K562 (cell line): Measurements from ENCODE around the gene BMPER. TPM values are rescaled to one million over a fixed set of nuclear protein-coding genes. Genes with fewer than 3 reads are reported as not detected.

Experiments used
- ATAC-seq: fragments of 200-7000 bp; cut with Tn5 transposase; 3 replicates; pipeline ENCODE4 v1.9.1; 2020; ENCODE audit warnings: moderate library complexity
- BruUV-seq: library from RNA; stranded (reverse); fragments of 400-500 nt; replicated peaks from 2 replicates; lab custom pipeline; 2021; lab: Mats Ljungman, UMichigan
- CTCF ChIA-PET: fragments of 300-600 bp; formaldehyde crosslinking; extraction: SDS; loops from one replicate; lab custom pipeline; 2021; ENCODE audit warnings: low intra/inter-chr PET ratio; lab: Yijun Ruan, JAX
- POLR2A ChIA-PET: fragments of 300-600, 350-650 bp; sonication (Branson Sonifier 250); formaldehyde crosslinking; extraction: SDS; loops from one replicate; lab custom pipeline; 2021; ENCODE audit warnings: antibody characterized with exemption, inconsistent platforms; lab: Yijun Ruan, JAX
- DNase-seq, 4 experiments: peaks; one replicate each; pipeline versions ENCODE4 v3.0.0 to v3.0.0-alpha.2; 2011 to 2018; ENCODE audit warnings: low spot score in 3 of 4, mixed read lengths in 3 of 4; ENCODE audit errors: extremely low read depth in 1 of 4
- FAIRE-seq: peaks from 2 replicates; lab custom pipeline; 2011; peaks lifted over from hg19 to GRCh38; lab: Jason Lieb, UNC
- H2AFZ ChIP-seq: 2 replicates; pipeline ENCODE4 v1.6.0; 2011; ENCODE audit warnings: low read depth, low read length, control low read depth, inconsistent platforms
- H3K27ac ChIP-seq: fragments of 200-600 bp; 3 replicates; pipeline ENCODE4 v1.8.0; 2011; ENCODE audit warnings: low read depth, mild to moderate bottlenecking, control low read depth, inconsistent platforms, low read length, moderate library complexity, mixed read lengths; ENCODE audit errors: extremely low read depth
- H3K27me3 ChIP-seq, 2 experiments: fragments of 300-600 bp in 1 of 2; 2 replicates in 1 of 2; 3 replicates in 1 of 2; pipeline versions ENCODE4 v1.6.0 to v1.8.0; 2011; ENCODE audit warnings: inconsistent platforms in 2 of 2, low read length in 2 of 2, mild to moderate bottlenecking in 1 of 2, mixed read lengths in 1 of 2, moderate library complexity in 1 of 2; ENCODE audit not compliant: control insufficient read depth in 2 of 2, insufficient read depth in 2 of 2
- H3K36me3 ChIP-seq: fragments of 300-600 bp; 3 replicates; pipeline ENCODE4 v1.8.0; 2011; ENCODE audit warnings: mild to moderate bottlenecking, low read length, inconsistent platforms; ENCODE audit not compliant: control insufficient read depth, insufficient read depth
- H3K4me1 ChIP-seq, 2 experiments: fragments of 200-600 bp in 1 of 2; replicated peaks in 1 of 2; 2 replicates in 1 of 2; 3 replicates in 1 of 2; pipeline versions ENCODE4 v1.5.1 to v1.8.0; 2011; ENCODE audit warnings: inconsistent platforms in 2 of 2, low read length in 2 of 2, mild to moderate bottlenecking in 1 of 2, mixed read lengths in 1 of 2, moderate library complexity in 1 of 2; ENCODE audit not compliant: control insufficient read depth in 2 of 2, insufficient read depth in 2 of 2
- H3K4me2 ChIP-seq: 2 replicates; pipeline ENCODE4 v1.6.1; 2011; ENCODE audit warnings: low read length, control low read depth, inconsistent platforms, mixed read lengths; ENCODE audit not compliant: insufficient read depth
- H3K4me3 ChIP-seq: fragments of 200-600 bp; sonication (generic), shearing (Covaris generic); 2 replicates; pipeline ENCODE4 v1.5.1; 2016; ENCODE audit warnings: control low read depth, inconsistent platforms
- H3K79me2 ChIP-seq: fragments of 200-600 bp; 3 replicates; pipeline ENCODE4 v1.8.0; 2011; ENCODE audit warnings: low read length, inconsistent platforms; ENCODE audit not compliant: control insufficient read depth, insufficient read depth
- H3K9ac ChIP-seq, 2 experiments: 2 replicates each; pipeline versions ENCODE4 v1.6.0 to v1.6.1; 2011; ENCODE audit warnings: low read depth in 2 of 2, low read length in 2 of 2, control low read depth in 1 of 2, inconsistent platforms in 1 of 2, mild to moderate bottlenecking in 1 of 2, mixed read lengths in 1 of 2; ENCODE audit not compliant: insufficient read depth in 1 of 2
- H3K9me1 ChIP-seq: one replicate; pipeline ENCODE4 v1.6.0; 2011; ENCODE audit warnings: inconsistent platforms, mild to moderate bottlenecking, low read length, moderate library complexity; ENCODE audit not compliant: control insufficient read depth, insufficient read depth
- H3K9me3 ChIP-seq: replicated peaks from 2 replicates; pipeline ENCODE4 v1.5.1; 2011; ENCODE audit warnings: low read depth, low read length, inconsistent platforms; ENCODE audit not compliant: control insufficient read depth, insufficient read depth
- H4K20me1 ChIP-seq: replicated peaks from 2 replicates; pipeline ENCODE4 v1.6.1; 2011; ENCODE audit warnings: low read length, inconsistent platforms, mixed read lengths; ENCODE audit not compliant: control insufficient read depth, insufficient read depth
- CEBPG ChIP-seq, 3 experiments: fragments of 200-800 bp in 1 of 3; sonication (Bioruptor generic) in 1 of 3; sonication (generic) in 1 of 3; formaldehyde crosslinking in 1 of 3; IDR thresholded peaks in 2 of 3; conservative IDR thresholded peaks in 1 of 3; 2 replicates each; pipeline versions ENCODE4 v1.6.1 to v1.8.0; 2016 to 2022; ENCODE audit warnings: missing compliant biosample characterization in 2 of 3, missing genetic modification characterization in 2 of 3, mild to moderate bottlenecking in 1 of 3, missing genetic modification reagents in 1 of 3
- CHD4 ChIP-seq: fragments of 200-600 bp; sonication (generic); IDR thresholded peaks from 3 replicates; pipeline ENCODE4 v1.6.1; 2012; ENCODE audit warnings: low read depth, mild to moderate bottlenecking, mixed read lengths, low read length, inconsistent platforms; ENCODE audit not compliant: insufficient read depth, insufficient replicate concordance, poor library complexity, severe bottlenecking
- HNRNPLL ChIP-seq: fragments of 200-400 bp; formaldehyde crosslinking; IDR thresholded peaks from 2 replicates; pipeline ENCODE4 v1.6.1; 2017; ENCODE audit warnings: low read length, low read depth, mild to moderate bottlenecking; ENCODE audit not compliant: poor library complexity, severe bottlenecking
- JUNB ChIP-seq: fragments of 450-650 bp; formaldehyde crosslinking; conservative IDR thresholded peaks from 2 replicates; pipeline ENCODE4 v1.4.0; 2020; ENCODE audit warnings: mild to moderate bottlenecking
- NONO ChIP-seq, 2 experiments: fragments of 200-400 bp in 1 of 2; fragments of 450-650 bp in 1 of 2; formaldehyde crosslinking in 1 of 2; IDR thresholded peaks; 2 replicates each; pipeline ENCODE4 v1.6.1; 2017; ENCODE audit warnings: low read depth in 2 of 2, mild to moderate bottlenecking in 2 of 2, moderate library complexity in 2 of 2, low read length in 1 of 2
- PPARD ChIP-seq: fragments of 250-450 bp; sonication (Bioruptor Pico); IDR thresholded peaks from 2 replicates; pipeline ENCODE4 v1.8.0; 2022; ENCODE audit warnings: inconsistent platforms, mild to moderate bottlenecking, moderate library complexity
- REST ChIP-seq, 2 experiments: fragments of 450-650 bp; formaldehyde crosslinking in 1 of 2; IDR thresholded peaks; 2 replicates each; pipeline versions ENCODE4 v1.4.0 to v1.6.1; 2014 to 2020; ENCODE audit warnings: mild to moderate bottlenecking in 2 of 2, borderline replicate concordance in 1 of 2, low read depth in 1 of 2
- SREBF1 ChIP-seq: fragments of 150-350 bp; IDR thresholded peaks from 2 replicates; pipeline ENCODE4 v1.6.1; 2014; ENCODE audit warnings: antibody characterized with exemption, low read depth, low read length, borderline replicate concordance
- YBX1 ChIP-seq: fragments of 450-650 bp; IDR thresholded peaks from 2 replicates; pipeline ENCODE4 v1.7.1; 2016; ENCODE audit warnings: mild to moderate bottlenecking
- ZNF41 ChIP-seq: fragments of 250-450 bp; sonication (Bioruptor Pico); conservative IDR thresholded peaks from 2 replicates; pipeline ENCODE4 v1.4.0; 2020; ENCODE audit warnings: mild to moderate bottlenecking
- ZNF586 ChIP-seq: fragments of 450-650 bp; formaldehyde crosslinking; conservative IDR thresholded peaks from 2 replicates; pipeline ENCODE4 v1.4.0; 2020; ENCODE audit warnings: mild to moderate bottlenecking, moderate library complexity
- WGBS: fragments of 100-300 bp; shearing (Covaris generic); methylation state at CpG from one replicate; pipeline ENCODE4 v1.1.6; 2016; ENCODE audit warnings: low coverage, mixed read lengths; ENCODE audit not compliant: insufficient coverage; ENCODE audit errors: missing lambda C conversion rate; 5-methylcytosine and 5-hydroxymethylcytosine counted together
- in situ Hi-C: fragments of 300-500 bp; cut with MboI; formaldehyde crosslinking; loops from 4 replicates; pipeline ENCODE4 v1.15.0; 2018; ENCODE audit warnings: inconsistent platforms, mixed read lengths
- intact Hi-C: fragments of 100-400 bp; cut with micrococcal nuclease; formaldehyde crosslinking; loops from 2 replicates; pipeline ENCODE4 v1.14.2; 2022
- polyA plus RNA-seq, 8 experiments: library from polyadenylated mRNA; depleted of rRNA in 4 of 8; stranded (reverse) in 5 of 8; unstranded in 3 of 8; fragments of >200 nt; fragmentation: Nextera tagmentation in 2 of 8; fragmentation: Illumina TruSeq in 1 of 8; extraction: Ambion mirVana in 2 of 8; extraction: Trizol in 1 of 8; gene quantifications; 2 replicates each; pipeline versions ENCODE4 v1.2.1 to v1.2.3, GENCODE V29; 2011 to 2014; ENCODE audit warnings: inconsistent platforms in 1 of 8, missing spikeins in 1 of 8
- total RNA-seq, 7 experiments: library from RNA; depleted of rRNA in 6 of 7; stranded (reverse); fragments of >200 nt in 6 of 7; fragmentation: Illumina TruSeq in 2 of 7; extraction: Trizol in 2 of 7; gene quantifications; 2 replicates each; pipeline versions ENCODE4 v1.2.1 to v1.2.3, GENCODE V29; 2011 to 2021; ENCODE audit warnings: low replicate concordance in 1 of 7
- TF ChIP-seq, protein P1 (sequence below): fragments of 450-650 bp; IDR thresholded peaks from 2 replicates; pipeline ENCODE4 v1.6.1; 2014; ENCODE audit warnings: low read depth, mild to moderate bottlenecking, moderate library complexity, borderline replicate concordance

Gene BMPER
- total and polyA plus RNA-seq, 9 of the 15 experiments (the other 6 are each of a cell fraction or from before 2014, with no cell fraction given): not detected

DNA sequence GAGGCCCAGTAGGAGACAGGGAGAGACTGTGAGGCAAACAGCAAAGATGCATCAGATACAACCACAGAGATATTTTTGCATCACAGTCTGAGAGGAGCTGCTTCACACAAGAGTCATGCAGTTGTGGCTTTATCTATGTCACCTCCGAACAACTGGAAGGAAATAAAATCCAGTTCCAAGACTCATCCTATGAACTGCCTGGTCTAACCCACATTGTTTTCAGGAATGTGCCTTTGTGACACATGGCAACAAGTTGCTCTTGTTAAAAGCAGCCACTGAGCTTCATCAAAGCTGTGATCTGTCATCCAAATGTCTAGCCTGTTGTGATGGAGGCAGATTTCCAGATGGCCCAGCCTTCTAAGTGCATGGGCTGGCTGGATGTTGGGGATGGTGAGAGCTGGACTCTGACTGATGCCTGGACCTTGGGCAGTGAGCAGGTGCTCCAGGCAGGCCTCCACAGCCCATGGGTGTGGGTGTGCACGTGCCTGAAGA is 255.0 kb downstream of the BMPER start:
- Histone ChIP-seq H3K4me2 (no peak overlapping the region), H2AFZ (no peak overlapping the region), H3K79me2 (no peaks in the 10 kb centered on the region), H3K9me3 (0 out of 2 replicates have a peak, but pooled peaks cover 2% of the 10 kb centered on the region), H3K27ac (no peak overlapping the region), H3K9ac (no peak overlapping the region), H3K4me3 (no peak overlapping the region), H3K27me3 (no peaks in the 10 kb centered on the region), H3K9me1 (no peaks in the 10 kb centered on the region), H4K20me1 (no peaks in the 10 kb centered on the region), H3K4me1 (no peaks in the 10 kb centered on the region), H3K36me3 (no peaks in the 10 kb centered on the region)
- in situ Hi-C loops: no loop called here
- no peak for FAIRE-seq
- DNase-seq: no peak
- CTCF ChIA-PET: no interaction called here
- intact Hi-C loops: no loop called here
- ATAC-seq: no peak
- WGBS: 0% methylated on average over 2 of the region's 2 CpGs
- BruUV-seq: no TSS peak
- POLR2A ChIA-PET: interaction anchor here (0.8 kb wide), 1 partner anchor 24 kb away, joined by 3 read pairs; no protein-coding TSS in a partner anchor
- no peak for TF ChIP-seq ZNF586 (CRISPR knock-in tag)
- TF ChIP-seq HNRNPLL: no peak
- no peak for TF ChIP-seq CEBPG (CRISPR knock-in tag; IDR thresholded peaks at IDR 0.05)
- TF ChIP-seq CEBPG (tag; conservative IDR thresholded peaks at IDR 0.05 in 1 of 2, IDR thresholded peaks at IDR 0.05 in 1 of 2): no peak
- TF ChIP-seq JUNB (CRISPR knock-in tag): no peak
- no peak for TF ChIP-seq YBX1
- TF ChIP-seq REST (IDR thresholded peaks at IDR 0.05; ENCODE audit: borderline replicate concordance): no peak
- TF ChIP-seq REST (CRISPR knock-in tag; IDR thresholded peaks at IDR 0.05; ENCODE audit: low read depth): no peak
- TF ChIP-seq, protein P1, sequence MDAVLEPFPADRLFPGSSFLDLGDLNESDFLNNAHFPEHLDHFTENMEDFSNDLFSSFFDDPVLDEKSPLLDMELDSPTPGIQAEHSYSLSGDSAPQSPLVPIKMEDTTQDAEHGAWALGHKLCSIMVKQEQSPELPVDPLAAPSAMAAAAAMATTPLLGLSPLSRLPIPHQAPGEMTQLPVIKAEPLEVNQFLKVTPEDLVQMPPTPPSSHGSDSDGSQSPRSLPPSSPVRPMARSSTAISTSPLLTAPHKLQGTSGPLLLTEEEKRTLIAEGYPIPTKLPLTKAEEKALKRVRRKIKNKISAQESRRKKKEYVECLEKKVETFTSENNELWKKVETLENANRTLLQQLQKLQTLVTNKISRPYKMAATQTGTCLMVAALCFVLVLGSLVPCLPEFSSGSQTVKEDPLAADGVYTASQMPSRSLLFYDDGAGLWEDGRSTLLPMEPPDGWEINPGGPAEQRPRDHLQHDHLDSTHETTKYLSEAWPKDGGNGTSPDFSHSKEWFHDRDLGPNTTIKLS: no peak
- TF ChIP-seq NONO (IDR thresholded peaks at IDR 0.05; ENCODE audit: low read depth in 2 of 2, low read length in 1 of 2): no peak
- no peak for TF ChIP-seq CHD4
- no peak for TF ChIP-seq PPARD (CRISPR knock-in tag)
- no peak for TF ChIP-seq ZNF41 (CRISPR knock-in tag)
- TF ChIP-seq SREBF1: no peak
